NCI-H82 treated with DMSO at 0.1 percent for 48 hours (cell line): Measurements from ENCODE around the gene ATAD1.
"Not testable (repeated sequence)": the region's sequence is repeated elsewhere in the genome, so short reads cannot be mapped to it uniquely, and the experiment has no call there.

Experiments
- DNase-seq: peaks from one replicate; lab custom pipeline; 2025; ENCODE audit not compliant: unreplicated experiment; lab: John Stamatoyannopoulos, UW

Gene ATAD1

DNA sequence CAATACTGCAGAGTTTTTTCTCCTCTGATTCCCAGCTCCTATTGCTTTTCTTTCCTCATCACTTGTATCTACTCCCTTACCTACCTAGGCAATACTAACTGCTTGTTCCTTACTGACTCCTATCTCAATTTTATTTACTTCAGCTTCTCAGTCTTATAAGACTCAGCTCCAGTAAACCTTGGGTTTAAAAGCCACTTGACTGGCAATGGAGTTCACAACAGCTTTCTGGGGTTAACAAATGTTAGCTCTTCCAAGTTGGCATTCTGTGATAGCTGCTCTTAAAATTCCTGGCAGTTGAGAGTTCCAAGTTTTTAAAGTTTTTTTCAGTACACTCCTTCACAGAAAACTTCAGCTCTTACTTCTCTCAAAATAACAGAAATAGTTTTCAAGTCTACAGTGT, 14.2 kb downstream of the ATAD1 start:
- no peak for DNase-seq

DNA sequence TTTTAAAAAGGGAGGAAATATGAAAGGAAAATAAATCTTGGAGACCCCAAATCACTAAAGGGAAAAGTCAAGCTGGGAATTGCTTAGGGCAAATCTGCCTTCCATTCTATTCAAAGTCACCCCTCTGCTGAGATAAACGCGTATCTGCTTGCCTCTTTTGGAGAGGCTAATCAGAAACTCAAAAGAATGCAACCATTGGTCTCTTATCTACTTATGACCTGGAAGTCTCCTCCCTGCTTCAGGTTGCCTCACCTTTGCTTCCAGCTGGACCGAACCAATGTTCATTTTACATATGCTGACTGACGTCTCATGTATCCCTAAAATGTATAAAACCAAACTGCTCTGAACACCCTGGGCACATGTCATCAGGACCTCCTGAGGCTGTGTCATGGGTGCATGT, 14.7 kb downstream of the ATAD1 start:
- no peak for DNase-seq

DNA sequence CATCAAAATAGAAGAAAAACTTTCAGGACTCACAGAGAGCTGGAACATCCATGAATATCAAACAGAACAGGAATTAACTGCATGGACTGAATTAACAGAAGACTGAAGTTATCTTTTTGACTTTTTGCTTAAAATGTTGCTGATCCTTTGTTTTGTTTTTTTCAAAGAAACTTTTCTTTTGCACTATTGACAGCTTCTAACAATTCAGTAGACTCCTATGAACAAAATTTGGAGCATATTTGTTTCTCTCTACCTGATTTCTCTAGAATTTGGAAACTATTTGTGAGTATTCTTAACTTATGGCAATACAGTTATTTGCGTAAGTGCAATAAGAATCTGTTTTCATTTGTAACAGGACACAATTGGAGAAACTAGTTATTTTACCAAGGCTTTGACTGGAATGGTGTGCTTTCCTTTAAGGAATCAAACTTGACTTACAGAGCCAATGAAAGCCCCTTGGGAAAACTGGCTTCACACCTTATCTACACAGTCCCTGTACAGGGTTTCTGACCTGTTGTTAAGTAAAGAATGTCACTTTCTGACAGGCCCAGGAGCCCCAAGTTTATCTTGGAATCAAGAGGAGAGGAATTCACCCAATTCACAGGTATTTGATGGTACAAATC, 16.1 kb downstream of the ATAD1 start:
- DNase-seq, result not testable (repeated sequence)

DNA sequence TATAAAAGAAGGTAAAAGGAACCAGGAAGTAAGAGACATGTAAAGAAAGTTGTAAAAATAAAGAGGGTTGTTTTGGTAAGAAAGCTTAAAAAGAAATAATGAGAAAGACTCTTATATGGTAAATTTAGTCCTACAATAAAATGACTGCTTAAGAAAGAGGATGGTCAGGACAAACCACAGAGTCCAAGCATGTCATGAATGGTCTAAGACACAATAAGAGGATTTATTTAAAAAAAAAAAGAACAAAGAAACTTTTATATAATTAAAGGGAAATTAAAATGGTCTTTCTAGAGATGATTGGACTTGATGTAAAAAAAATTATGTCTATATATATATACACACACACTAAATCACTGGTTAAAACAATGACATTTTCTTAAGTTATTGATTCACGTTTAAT, 18.2 kb downstream of the ATAD1 start:
- DNase-seq, result no peak

DNA sequence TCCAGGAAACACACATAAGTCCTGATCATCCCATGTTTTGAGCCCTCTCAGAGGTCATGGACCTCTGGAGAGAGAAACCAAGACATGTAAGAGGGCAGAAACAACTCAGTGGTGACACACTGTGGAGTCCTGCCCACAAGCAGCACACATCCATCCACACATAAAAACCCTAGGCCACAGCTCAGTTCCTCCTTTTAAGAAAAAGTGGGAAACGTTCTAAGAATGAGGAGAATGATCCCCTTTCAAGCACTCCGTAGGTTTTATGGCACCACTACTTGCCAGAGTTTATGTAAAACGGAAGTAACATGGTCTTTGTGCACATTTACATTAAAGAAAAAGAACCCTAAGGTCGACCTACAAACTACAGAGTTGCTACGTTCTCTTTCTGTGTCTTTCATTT, 19.9 kb downstream of the ATAD1 start:
- no peak for DNase-seq

DNA sequence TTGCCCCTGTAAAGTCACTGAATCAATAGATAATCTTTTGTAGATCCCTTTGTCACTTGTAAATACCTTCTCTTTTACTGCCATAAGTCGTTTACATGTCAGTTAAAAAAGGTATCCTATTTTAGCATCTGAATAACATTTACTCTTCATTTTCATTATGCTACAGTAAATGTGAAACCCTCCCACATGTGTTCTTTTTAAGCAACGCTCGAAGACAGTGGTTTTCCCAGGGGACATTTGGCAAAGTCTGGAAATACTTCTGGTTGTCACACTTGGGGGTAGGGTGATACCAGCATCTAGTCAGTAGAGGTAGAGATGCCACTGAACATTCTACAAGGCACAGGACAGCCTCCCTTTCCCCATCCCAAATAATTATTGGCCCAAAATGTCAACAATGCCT, 23.7 kb downstream of the ATAD1 start:
- DNase-seq, result no peak

DNA sequence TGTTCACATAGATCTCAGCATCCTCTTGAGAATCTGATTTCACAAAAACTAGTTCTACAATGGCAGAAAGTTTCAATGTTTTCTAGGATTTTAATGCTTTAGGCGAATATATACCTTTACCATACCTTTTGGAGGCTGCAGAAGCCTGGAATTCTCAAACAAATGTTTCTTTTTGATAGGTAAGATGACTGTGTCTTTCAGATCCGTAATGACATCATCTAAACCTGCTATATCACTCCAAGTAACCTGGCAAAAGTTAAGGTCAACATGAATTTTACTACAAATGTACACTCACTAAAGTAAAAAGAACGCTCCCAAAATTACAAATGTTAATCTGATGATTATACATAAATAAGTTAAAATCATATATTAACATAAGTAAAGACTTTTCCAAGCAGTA, 27.8 kb downstream of the ATAD1 start:
- no peak for DNase-seq

DNA sequence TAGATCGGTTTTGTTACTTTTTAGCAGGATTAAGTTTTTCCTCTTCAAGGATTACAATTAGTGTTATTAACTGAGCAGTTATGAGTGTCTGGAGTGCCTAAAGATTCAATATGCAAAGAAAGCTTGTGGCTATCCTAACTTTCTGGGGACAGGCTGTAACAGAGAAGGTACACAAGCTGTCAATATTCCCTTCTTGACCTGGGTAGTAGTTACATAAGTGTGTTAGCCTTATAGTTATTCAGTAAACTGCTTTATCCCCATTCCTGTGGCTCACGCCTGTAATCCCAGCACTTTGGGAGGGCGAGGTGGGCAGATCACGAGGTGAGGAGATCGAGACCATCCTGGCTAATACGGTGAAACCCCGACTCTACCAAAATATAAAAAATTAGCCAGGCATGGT, 31.6 kb downstream of the ATAD1 start:
- no peak for DNase-seq

DNA sequence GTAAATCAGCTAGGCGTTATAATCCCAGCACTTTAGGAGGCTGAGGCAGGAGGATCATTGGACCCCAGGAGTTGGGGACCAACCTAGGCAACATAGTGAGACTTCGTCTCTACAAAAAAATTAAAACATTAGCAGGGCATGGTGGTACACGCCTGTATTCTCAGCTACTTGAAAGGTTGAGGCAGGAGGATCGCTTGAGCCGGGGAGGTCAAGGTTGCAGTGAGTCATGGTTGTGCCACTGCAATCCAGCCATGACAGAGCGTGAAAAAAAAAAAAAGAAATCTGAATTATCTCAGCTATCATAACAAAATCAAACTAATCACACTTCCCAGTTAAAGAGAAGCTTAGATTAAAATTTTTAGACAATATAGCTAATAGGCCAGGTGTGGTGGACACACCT, 35.3 kb downstream of the ATAD1 start:
- DNase-seq, result no peak

DNA sequence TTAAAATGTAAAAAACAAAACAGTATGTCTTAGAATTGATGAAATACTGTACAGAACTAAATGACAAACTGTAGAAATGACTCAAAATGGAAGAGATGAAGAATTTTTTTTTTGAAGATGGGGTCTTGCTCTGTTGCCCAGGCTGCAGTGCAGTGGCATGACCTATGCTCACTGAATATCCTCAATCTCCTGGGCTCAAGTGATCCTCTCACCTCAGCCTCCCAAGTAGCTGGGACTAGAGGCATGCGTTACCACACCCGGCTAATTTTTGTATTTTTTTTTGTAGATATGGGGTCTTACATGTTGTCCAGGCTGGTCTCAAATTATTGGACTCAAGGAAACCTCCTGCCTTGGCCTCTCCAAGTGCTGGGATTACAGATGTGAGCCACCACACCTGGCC, 36.5 kb downstream of the ATAD1 start:
- no peak for DNase-seq

DNA sequence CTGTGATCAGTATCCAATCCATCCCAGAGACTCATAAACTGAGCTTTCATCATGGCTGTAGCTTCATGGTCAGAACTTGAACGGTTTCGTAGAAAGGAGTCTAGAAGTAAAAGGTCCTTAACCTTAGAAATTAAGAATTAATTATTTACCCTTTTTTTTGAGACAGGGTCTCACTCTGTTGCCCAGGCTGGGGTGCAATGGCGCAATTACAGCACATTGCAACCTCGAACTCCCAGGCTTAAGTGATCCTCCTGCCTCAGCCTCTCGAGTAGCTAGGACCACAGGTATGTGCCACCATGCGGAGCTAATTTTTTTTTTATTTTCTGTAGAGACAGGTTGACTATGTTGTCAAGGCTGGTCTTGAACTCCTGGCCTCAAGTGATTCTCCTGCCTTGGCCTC, 41.7 kb downstream of the ATAD1 start:
- no peak for DNase-seq

DNA sequence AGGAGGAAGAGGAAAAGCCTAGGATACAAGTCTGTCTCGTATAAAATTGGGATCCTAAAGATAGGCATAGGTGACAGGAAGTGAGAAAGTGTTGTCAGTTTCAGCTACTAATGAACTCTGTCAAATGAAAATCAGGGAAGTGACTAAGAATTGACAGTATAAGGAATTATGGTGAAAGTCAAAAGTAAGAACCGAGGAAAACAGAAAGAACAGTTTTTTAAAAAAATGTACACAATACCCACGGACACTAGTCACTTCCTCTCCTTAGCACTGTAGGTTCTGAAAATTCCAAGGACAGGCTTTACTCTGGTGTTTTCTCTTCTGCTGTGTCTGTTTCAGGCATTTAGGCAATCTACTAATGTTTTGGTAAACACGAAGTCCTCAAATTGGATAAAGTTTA, 42.3 kb downstream of the ATAD1 start:
- no peak for DNase-seq

DNA sequence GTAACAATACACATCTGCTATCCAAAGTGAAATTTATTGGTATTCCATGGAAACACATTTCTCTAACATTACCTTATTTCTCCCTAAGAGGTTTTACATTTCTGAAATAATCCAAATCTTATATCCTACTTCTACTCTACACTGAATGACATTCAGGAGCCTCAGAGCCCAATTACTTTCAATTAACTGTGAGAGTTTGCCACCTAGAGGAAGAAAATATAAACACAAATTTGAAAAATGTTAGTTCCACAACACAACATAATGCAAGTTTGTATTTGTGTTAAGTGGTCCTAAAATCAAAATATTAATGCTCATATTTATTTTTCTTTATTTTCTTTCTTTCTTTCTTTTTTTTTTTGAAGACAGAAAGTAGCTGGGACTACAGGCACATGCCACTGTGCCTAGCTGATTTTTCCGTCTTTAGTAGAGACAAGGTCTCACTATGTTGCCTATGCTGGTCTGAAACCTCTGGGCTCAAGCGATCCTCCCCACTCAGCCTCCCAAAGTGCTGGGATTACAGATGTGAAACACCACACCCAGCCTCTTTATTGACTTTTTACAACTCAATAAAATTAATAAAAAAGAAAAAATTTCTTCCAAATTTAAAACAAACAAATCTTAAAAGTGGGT, 46.0 kb downstream of the ATAD1 start:
- no peak for DNase-seq

DNA sequence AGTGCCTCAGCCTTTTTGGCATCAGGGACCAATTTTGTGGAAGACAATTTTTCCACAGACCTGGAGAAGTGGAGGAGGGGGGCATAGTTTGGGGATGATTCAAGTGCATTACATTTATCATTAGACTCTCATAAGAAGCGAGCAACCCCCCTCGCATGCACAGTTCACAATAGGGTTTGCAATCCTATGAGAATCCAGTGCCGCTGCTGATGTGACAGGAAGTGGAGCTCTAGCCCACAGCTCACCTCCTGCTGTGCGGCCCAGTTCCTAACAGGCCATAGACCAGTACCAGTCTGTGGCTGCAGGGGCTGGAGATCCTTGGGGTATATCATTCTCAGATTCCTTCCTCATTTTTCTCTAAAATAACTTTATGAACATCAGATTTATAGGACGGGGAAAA, 50.8 kb downstream of the ATAD1 start:
- no peak for DNase-seq

DNA sequence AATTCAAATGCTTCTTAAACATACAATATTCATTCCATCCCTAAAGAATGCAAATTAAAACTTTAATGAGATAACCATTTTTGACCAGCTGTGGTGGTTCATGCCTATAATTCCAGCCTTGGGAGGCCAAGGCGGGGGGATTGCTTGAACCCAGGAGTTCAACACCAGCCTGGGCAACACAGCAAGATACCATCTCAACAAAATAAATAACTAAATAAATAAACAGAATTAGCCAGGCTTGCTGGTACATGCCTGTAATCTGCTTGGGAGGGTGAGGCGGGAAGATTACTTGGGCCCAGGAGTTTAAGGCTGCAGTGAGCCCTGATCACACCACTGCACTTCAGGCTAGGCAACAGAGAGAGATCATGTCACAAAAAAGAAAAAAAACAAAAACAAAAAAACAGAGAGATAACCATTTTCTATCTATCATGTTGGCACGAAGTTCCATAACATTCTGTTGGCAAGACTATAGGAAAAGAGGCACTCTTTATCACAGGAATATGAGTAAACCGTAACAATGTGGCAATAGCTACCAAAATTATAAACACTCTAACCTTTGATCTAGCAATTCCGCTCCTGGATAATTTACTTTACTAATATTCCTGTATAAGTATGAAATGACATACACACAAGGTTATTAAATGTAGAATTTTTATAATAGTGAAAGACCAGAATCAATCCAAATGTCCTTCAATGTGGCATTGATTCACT, 52.2 kb downstream of the ATAD1 start:
- DNase-seq, result no peak

DNA sequence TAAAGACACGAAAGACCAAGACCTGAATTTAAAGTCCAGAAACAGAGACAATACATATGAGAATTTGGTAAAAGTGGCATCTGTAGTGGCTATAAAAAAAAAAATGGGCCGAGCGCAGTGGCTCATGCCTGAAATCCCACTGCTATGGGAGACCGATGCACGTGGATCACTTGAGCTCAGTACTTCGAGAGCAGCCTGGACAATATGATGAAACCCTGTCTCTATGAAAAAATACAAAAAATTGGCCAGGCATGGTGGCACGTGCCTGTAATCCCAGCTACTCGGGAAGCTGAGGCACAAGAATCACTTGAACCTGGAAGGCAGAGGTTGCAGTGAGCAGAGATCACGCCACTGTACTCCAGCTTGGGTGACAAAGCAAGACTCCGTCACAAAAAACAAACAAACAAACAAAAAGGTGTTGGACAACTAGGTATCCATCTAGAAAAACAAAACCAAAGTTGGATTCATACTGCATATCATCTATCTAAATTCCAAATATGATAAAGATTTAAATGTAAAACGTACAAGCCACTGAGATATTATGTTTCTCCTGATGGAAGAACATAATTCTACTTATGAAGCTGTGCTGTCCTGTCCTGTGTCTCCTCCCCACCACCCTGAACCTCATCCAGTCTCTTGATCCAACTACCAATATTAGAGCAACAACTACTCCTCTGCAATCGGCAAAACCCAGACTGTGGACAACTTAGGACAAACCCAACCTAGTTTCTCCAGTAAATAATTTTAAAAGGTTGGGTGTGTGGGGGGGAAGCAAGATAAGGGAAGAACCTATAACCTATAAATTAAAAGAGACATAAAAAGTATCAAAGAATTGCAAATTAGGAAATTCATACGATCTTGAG, 53.7 kb downstream of the ATAD1 start:
- no peak for DNase-seq

DNA sequence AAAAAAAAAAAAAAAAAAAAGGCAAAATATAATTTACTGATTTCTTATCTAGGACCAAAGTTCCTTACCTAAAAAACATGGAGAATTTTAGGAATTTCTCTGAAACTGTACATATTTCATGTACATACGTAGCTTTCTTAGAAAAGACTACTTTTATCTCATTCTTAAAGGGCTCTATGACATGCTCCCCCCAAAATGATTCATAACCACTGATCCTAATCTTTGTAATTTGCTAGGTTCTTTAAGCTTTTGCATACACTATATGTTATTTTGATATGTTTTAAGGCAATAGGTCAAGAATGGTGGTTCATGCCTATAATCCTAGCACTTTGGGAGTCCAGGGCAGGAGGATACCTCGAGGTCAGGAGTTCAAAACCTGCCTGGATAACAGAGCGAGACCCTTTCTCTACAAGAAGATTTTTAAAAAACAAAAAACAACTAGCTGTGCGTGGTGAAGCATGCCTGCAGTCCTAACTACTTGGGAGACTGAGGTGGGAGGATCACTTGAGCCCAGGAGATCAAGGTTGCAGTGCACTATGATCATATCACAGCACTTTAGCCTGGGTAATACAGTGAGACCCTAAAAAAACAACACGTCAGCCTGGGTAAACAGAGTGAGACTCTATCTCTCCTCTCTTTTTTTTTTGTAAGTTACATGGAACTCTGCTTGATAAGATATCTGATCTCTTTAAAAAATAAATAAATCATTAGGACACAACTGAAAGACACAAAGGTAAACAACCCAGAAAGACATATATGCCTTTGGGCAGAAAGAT, 54.8 kb downstream of the ATAD1 start:
- no peak for DNase-seq

DNA sequence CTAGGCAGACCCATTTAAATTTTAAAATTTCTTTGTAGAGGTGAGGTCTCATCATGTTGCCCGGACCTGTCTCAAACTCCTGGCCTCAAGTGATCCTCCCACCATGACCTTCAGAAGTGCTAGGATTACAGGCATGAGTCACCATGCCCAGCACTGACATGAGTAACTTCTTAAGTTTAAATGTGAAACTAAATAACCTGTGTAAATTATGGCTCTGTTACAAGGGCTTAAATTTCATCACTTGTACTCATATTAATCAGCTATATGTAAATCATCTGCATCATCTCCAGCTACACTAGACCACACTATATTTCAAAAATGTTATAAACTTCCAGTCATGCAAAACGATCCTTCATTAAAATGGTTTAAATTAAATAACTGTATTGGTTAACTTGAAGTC, 56.1 kb downstream of the ATAD1 start:
- DNase-seq, result no peak

DNA sequence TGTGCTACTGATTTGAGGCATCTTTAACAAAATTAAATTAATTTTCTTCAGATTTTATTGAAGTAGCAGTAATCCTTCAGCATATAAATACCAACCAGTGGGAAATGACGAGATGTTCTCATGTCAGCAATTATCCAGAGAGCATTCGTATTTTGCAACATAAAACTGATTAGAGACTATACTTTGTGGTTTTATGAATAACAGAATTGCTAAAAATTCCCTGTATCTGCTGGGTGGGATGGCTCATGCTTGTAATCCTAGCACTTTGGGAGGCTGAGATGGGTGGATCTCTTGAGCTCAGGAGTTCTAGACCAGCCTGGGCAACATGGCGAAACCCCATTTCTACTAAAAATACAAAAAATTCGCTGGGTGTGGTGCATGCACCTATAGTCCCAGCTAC, 56.9 kb downstream of the ATAD1 start:
- DNase-seq, result no peak

DNA sequence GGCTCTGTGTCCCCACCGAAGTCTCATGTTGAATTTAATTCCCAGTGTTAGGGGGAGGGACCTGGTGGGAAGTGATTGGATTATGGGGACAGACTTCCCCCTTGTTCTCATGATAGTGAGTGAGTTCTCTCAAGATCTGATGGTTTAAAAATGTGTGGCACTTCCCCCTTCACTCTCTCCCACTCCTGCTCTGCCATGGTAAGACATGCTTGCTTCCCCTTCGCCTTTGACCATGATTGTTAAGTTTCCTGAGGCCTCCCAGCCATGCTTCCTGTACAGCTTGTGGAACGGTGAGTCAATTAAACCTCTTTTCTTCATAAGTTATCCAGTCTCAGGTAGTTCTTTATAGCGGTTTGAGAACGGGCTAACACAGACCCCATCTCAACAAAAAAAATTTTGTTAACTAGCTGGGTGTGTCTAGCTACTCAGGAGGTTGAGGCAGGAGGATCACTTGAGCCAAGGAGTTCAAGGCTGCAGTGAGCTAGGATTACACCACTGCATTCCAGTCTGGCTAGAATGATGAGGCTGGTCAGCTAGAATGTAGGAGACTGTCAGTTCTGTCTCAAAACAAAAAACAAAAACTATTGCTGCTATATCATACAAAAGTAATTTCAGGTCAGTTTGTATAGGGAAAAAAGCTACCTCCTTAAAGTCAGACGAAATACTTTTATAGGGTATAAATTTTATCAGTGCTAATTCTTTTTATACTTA, 57.7 kb downstream of the ATAD1 start:
- DNase-seq, result no peak
